Keratinocyte (primary cell): ENCODE measurements around the gene ATP9B. TPM values are rescaled to one million over a fixed set of nuclear protein-coding genes. Genes with fewer than 3 reads are reported as not detected.

Experiments used
- DNase-seq: peaks from one replicate; pipeline ENCODE4 v3.0.0-alpha.2; 2011; ENCODE audit warnings: low read depth, missing footprints, low spot score
- FAIRE-seq: peaks from 2 replicates; lab custom pipeline; 2011; peaks lifted over from hg19 to GRCh38; lab: Jason Lieb, UNC
- H2AFZ ChIP-seq: 2 replicates; pipeline ENCODE4 v1.6.0; 2012; ENCODE audit warnings: low read length, control low read depth, inconsistent platforms; ENCODE audit not compliant: control insufficient read depth
- H3K27ac ChIP-seq: 2 replicates; pipeline ENCODE4 v1.5.1; 2011; ENCODE audit warnings: low read length; ENCODE audit not compliant: control insufficient read depth, insufficient read depth
- H3K27me3 ChIP-seq: 3 replicates; pipeline ENCODE4 v1.6.0; 2011; ENCODE audit warnings: low read length; ENCODE audit not compliant: control insufficient read depth, insufficient read depth; ENCODE audit errors: extremely low read depth
- H3K36me3 ChIP-seq, 2 experiments: 2 replicates in 1 of 2; 3 replicates in 1 of 2; pipeline ENCODE4 v1.5.1; 2011; ENCODE audit warnings: low read length in 2 of 2, mild to moderate bottlenecking in 1 of 2; ENCODE audit not compliant: control insufficient read depth in 2 of 2, insufficient read depth in 2 of 2; ENCODE audit errors: extremely low read depth in 1 of 2
- H3K4me1 ChIP-seq: 3 replicates; pipeline ENCODE4 v1.5.1; 2011; ENCODE audit warnings: low read length; ENCODE audit not compliant: control insufficient read depth, insufficient read depth; ENCODE audit errors: extremely low read depth
- H3K4me2 ChIP-seq: 3 replicates; pipeline ENCODE4 v1.6.0; 2011; ENCODE audit warnings: low read depth, low read length; ENCODE audit not compliant: control insufficient read depth, insufficient read depth; ENCODE audit errors: extremely low read depth
- H3K4me3 ChIP-seq, 3 experiments: fragments of 200-600 bp in 1 of 3; sonication (generic) in 1 of 3; 2 replicates in 2 of 3; 3 replicates in 1 of 3; pipeline ENCODE4 v1.5.1; 2011 to 2016; ENCODE audit warnings: low read length in 3 of 3, mild to moderate bottlenecking in 3 of 3, control low read depth in 2 of 3, inconsistent platforms in 1 of 3, low read depth in 1 of 3, mixed read lengths in 1 of 3, mixed run types in 1 of 3, moderate library complexity in 1 of 3; ENCODE audit not compliant: control insufficient read depth in 2 of 3, insufficient read depth in 2 of 3; ENCODE audit errors: extremely low read depth in 1 of 3
- H3K79me2 ChIP-seq: 2 replicates; pipeline ENCODE4 v1.6.0; 2012; ENCODE audit warnings: low read length; ENCODE audit not compliant: control insufficient read depth, insufficient read depth
- H3K9ac ChIP-seq: 3 replicates; pipeline ENCODE4 v1.6.0; 2011; ENCODE audit warnings: low read length; ENCODE audit not compliant: control insufficient read depth, insufficient read depth; ENCODE audit errors: extremely low read depth
- H3K9me1 ChIP-seq: 3 replicates; pipeline ENCODE4 v1.6.0; 2011; ENCODE audit warnings: low read length; ENCODE audit not compliant: control insufficient read depth, insufficient read depth; ENCODE audit errors: extremely low read depth
- H3K9me3 ChIP-seq: 2 replicates; pipeline ENCODE4 v1.5.1; 2012; ENCODE audit warnings: low read depth, low read length; ENCODE audit not compliant: control insufficient read depth
- H4K20me1 ChIP-seq: 3 replicates; pipeline ENCODE4 v1.6.0; 2011; ENCODE audit warnings: low read length; ENCODE audit not compliant: control insufficient read depth, insufficient read depth; ENCODE audit errors: extremely low read depth
- EZH2 ChIP-seq: IDR thresholded peaks from one replicate; pipeline ENCODE4 v1.6.1; 2012; ENCODE audit warnings: inconsistent platforms, mild to moderate bottlenecking, low read length, moderate library complexity
- dilution Hi-C: fragments of 300-500 bp; cut with MboI; formaldehyde crosslinking; loops from one replicate; pipeline ENCODE4 v1.7.0; 2020; ENCODE audit warnings: low sequenced_read_pairs; ENCODE audit not compliant: extremely low pct_ligation_motif_present
- polyA plus RNA-seq, 5 experiments: library from polyadenylated mRNA; depleted of rRNA in 3 of 5; stranded (reverse) in 3 of 5; stranded (forward) in 1 of 5; unstranded in 1 of 5; fragments of >200 nt; gene quantifications; 1 replicate in 1 of 5; 2 replicates in 3 of 5; 3 replicates in 1 of 5; pipeline versions ENCODE4 v1.2.1 to v1.2.3, GENCODE V29; 2011 to 2012; ENCODE audit warnings: missing spikeins in 2 of 5, low read depth in 1 of 5, low replicate concordance in 1 of 5
- TF ChIP-seq, protein P1 (sequence below), 3 experiments: IDR thresholded peaks in 1 of 3; conservative IDR thresholded peaks in 1 of 3; optimal IDR thresholded peaks in 1 of 3; 2 replicates in 2 of 3; 3 replicates in 1 of 3; pipeline versions ENCODE3 to v1.5.1; 2011; ENCODE audit warnings: low read length in 3 of 3, mild to moderate bottlenecking in 3 of 3, moderate library complexity in 2 of 3, control low read depth in 1 of 3, inconsistent platforms in 1 of 3; ENCODE audit not compliant: insufficient read depth in 2 of 3; ENCODE audit errors: extremely low read depth in 1 of 3

ATP9B gene
- polyA plus RNA-seq, 1 donor (not counting 4 experiments of a cell fraction or from before 2014, with no cell fraction given) = 16.1 TPM

DNA sequence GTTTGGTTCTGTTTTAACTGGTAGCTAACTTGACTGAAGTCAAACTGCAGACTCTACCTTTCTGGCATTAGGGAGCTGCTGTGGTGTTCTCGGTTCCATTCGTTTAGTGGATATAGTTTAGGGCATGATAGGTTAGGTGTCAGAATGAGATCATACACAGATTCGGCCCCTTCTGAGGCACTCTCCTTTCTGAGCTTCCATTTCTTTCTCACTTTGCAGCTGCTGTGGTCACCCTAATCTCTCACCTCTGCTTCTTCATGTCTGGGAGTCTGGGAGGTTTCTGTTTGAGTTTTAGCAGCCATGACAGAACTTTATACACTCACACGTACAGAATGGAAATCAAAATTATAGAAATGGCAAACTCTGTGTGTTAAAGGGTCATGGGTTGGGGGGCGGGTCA, 122.8 kb downstream of the ATP9B start:
- FAIRE-seq = no peak
- Histone ChIP-seq H3K4me1 (no peaks in the 10 kb centered on the region), H3K27me3 (no peaks in the 10 kb centered on the region), H3K79me2 (no peaks in the 10 kb centered on the region), H3K4me3 (no peak overlapping the region), H2AFZ (no peak overlapping the region), H3K4me2 (no peak overlapping the region), H3K9me3 (no peaks in the 10 kb centered on the region), H3K9me1 (no peaks in the 10 kb centered on the region), H3K36me3 (no peaks in the 10 kb centered on the region), H3K27ac (no peak overlapping the region), H4K20me1 (no peaks in the 10 kb centered on the region), H3K9ac (no peak overlapping the region)
- no peak for DNase-seq
- dilution Hi-C loops = no loop called here
- TF ChIP-seq EZH2 = no peak
- TF ChIP-seq, protein P1, sequence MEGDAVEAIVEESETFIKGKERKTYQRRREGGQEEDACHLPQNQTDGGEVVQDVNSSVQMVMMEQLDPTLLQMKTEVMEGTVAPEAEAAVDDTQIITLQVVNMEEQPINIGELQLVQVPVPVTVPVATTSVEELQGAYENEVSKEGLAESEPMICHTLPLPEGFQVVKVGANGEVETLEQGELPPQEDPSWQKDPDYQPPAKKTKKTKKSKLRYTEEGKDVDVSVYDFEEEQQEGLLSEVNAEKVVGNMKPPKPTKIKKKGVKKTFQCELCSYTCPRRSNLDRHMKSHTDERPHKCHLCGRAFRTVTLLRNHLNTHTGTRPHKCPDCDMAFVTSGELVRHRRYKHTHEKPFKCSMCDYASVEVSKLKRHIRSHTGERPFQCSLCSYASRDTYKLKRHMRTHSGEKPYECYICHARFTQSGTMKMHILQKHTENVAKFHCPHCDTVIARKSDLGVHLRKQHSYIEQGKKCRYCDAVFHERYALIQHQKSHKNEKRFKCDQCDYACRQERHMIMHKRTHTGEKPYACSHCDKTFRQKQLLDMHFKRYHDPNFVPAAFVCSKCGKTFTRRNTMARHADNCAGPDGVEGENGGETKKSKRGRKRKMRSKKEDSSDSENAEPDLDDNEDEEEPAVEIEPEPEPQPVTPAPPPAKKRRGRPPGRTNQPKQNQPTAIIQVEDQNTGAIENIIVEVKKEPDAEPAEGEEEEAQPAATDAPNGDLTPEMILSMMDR (optimal IDR thresholded peaks at IDR 0.05 in 1 of 3, IDR thresholded peaks at IDR 0.05 in 1 of 3, conservative IDR thresholded peaks at IDR 0.05 in 1 of 3; ENCODE audit: extremely low read depth in 1 of 3, insufficient read depth in 2 of 3, low read length in 3 of 3) = no peak

DNA sequence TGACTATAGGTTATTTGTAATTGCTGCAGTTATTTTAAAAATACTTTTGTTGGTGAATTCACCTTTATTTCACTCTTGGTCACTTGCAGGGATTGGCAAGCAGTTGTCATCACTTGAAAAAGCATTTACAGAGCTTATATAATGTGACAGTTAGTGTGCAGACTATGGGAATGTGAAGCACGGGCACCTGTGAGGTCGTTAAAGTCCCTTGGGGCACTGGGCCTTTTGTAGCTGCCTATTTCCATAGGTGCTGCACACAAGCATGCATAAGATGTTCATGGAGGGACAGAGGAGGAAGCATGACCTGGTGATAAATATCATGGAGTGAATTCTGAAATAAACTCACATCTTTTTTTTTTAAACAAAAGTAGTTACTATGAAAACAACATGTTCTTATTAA, 124.6 kb downstream of the ATP9B start:
- Histone ChIP-seq H3K9me1 (no peaks in the 10 kb centered on the region), H2AFZ (no peak overlapping the region), H3K9me3 (no peaks in the 10 kb centered on the region), H3K4me3 (no peak overlapping the region), H3K4me1 (no peaks in the 10 kb centered on the region), H3K27me3 (no peaks in the 10 kb centered on the region), H3K36me3 (no peaks in the 10 kb centered on the region), H3K27ac (no peak overlapping the region), H3K9ac (no peak overlapping the region), H4K20me1 (no peaks in the 10 kb centered on the region), H3K4me2 (no peak overlapping the region), H3K79me2 (no peaks in the 10 kb centered on the region)
- dilution Hi-C loops = no loop called here
- no peak for DNase-seq
- no peak for TF ChIP-seq EZH2
- TF ChIP-seq, protein P1 (optimal IDR thresholded peaks at IDR 0.05 in 1 of 3, IDR thresholded peaks at IDR 0.05 in 1 of 3, conservative IDR thresholded peaks at IDR 0.05 in 1 of 3; ENCODE audit: extremely low read depth in 1 of 3, insufficient read depth in 2 of 3, low read length in 3 of 3) = no peak
- no peak for FAIRE-seq
